HepG2 (cell line): ENCODE data around the gene INAFM1. TPM values are rescaled to one million over a fixed set of nuclear protein-coding genes. Genes with fewer than 3 reads are reported as not detected.

Experiments used
- AGO1 ChIP-seq: fragments of 200-400 bp; formaldehyde crosslinking; IDR thresholded peaks from 2 replicates; pipeline ENCODE4 v1.6.1; 2017; ENCODE audit warnings: mild to moderate bottlenecking, low read depth, low read length, moderate library complexity; ENCODE audit not compliant: poor library complexity, severe bottlenecking
- ATF7-NPFF ChIP-seq: sonication (generic); formaldehyde crosslinking; IDR thresholded peaks from 2 replicates; pipeline ENCODE4 v1.8.1; 2023; ENCODE audit warnings: mild to moderate bottlenecking, low read depth, missing genetic modification reagents, moderate library complexity
- CC2D1A ChIP-seq: sonication (generic); formaldehyde crosslinking; IDR thresholded peaks from 2 replicates; pipeline ENCODE4 v1.8.1; 2023; ENCODE audit warnings: mild to moderate bottlenecking, missing genetic modification reagents
- MAF1 ChIP-seq: sonication (generic); formaldehyde crosslinking; IDR thresholded peaks from 2 replicates; pipeline ENCODE4 v1.5.0; 2020; ENCODE audit warnings: missing genetic modification reagents, borderline replicate concordance
- MED8 ChIP-seq: sonication (generic); formaldehyde crosslinking; IDR thresholded peaks from 2 replicates; pipeline ENCODE4 v1.8.1; 2023; ENCODE audit warnings: mild to moderate bottlenecking, missing genetic modification reagents; ENCODE audit not compliant: insufficient replicate concordance
- PLRG1 ChIP-seq: fragments of 450-650 bp; conservative IDR thresholded peaks from 2 replicates; pipeline ENCODE4 v1.6.1; 2016
- SMAD3 ChIP-seq: sonication (generic); formaldehyde crosslinking; IDR thresholded peaks from 2 replicates; pipeline ENCODE4 v1.4.0; 2020; ENCODE audit warnings: missing genetic modification reagents
- SNRNP70 ChIP-seq: fragments of 200-400 bp; formaldehyde crosslinking; IDR thresholded peaks from 2 replicates; pipeline ENCODE4 v1.6.1; 2017; ENCODE audit warnings: mild to moderate bottlenecking, low read depth, low read length, moderate library complexity
- SP2 ChIP-seq: sonication (generic); formaldehyde crosslinking; IDR thresholded peaks from 2 replicates; pipeline ENCODE4 v1.5.1; 2020; ENCODE audit warnings: mild to moderate bottlenecking, missing genetic modification reagents
- TBP ChIP-seq: sonication (generic); formaldehyde crosslinking; IDR thresholded peaks from 2 replicates; pipeline ENCODE4 v1.5.0; 2020; ENCODE audit warnings: missing genetic modification reagents
- ZFP41 ChIP-seq: sonication (generic); formaldehyde crosslinking; IDR thresholded peaks from 2 replicates; pipeline ENCODE4 v1.4.0; 2020; ENCODE audit warnings: mild to moderate bottlenecking, missing genetic modification reagents, borderline replicate concordance
- ZNF260 ChIP-seq: sonication (generic); formaldehyde crosslinking; IDR thresholded peaks from 2 replicates; pipeline ENCODE4 v1.4.0; 2020; ENCODE audit warnings: missing genetic modification reagents, low read depth, mild to moderate bottlenecking, borderline replicate concordance
- ZNF331 ChIP-seq: sonication (generic); formaldehyde crosslinking; IDR thresholded peaks from 2 replicates; pipeline ENCODE4 v1.4.0; 2020; ENCODE audit warnings: missing genetic modification reagents
- ZNF557 ChIP-seq: sonication (generic); formaldehyde crosslinking; IDR thresholded peaks from 2 replicates; pipeline ENCODE4 v1.4.0; 2020; ENCODE audit warnings: missing genetic modification reagents
- ZNF614 ChIP-seq: IDR thresholded peaks from 2 replicates; pipeline ENCODE4 v1.6.1; 2018; ENCODE audit warnings: missing biosample characterization, missing genetic modification reagents, inconsistent platforms, borderline replicate concordance
- ZNF644 ChIP-seq: IDR thresholded peaks from 2 replicates; pipeline ENCODE4 v1.6.1; 2016; ENCODE audit warnings: low read depth
- polyA plus RNA-seq, 8 experiments: library from polyadenylated mRNA; depleted of rRNA in 3 of 8; stranded (reverse) in 7 of 8; unstranded in 1 of 8; fragments of >200 nt; fragmentation: Illumina TruSeq in 4 of 8; extraction: Trizol in 4 of 8; gene quantifications; 2 replicates each; pipeline versions ENCODE4 v1.2.1 to v1.2.3, GENCODE V29; 2011 to 2016; ENCODE audit warnings: low read depth in 4 of 8, missing spikeins in 1 of 8, mixed read lengths in 1 of 8; ENCODE audit not compliant: insufficient read depth in 1 of 8
- total RNA-seq, 5 experiments: library from RNA; depleted of rRNA; stranded (reverse); fragments of >200 nt; fragmentation: Illumina TruSeq; extraction: Trizol; gene quantifications; 2 replicates each; pipeline ENCODE4 v1.2.3, GENCODE V29; 2016; ENCODE audit warnings: low read depth in 1 of 5
- TF ChIP-seq, protein P1 (sequence below): sonication (generic); formaldehyde crosslinking; IDR thresholded peaks from 2 replicates; pipeline ENCODE4 v1.4.0; 2020; ENCODE audit warnings: missing genetic modification reagents
- TF ChIP-seq, protein P2 (sequence below): sonication (generic); formaldehyde crosslinking; IDR thresholded peaks from 2 replicates; pipeline ENCODE4 v1.4.0; 2020; ENCODE audit warnings: mild to moderate bottlenecking, missing genetic modification reagents
- TF ChIP-seq, protein P3 (sequence below): sonication (generic); formaldehyde crosslinking; IDR thresholded peaks from 2 replicates; pipeline ENCODE4 v1.4.0; 2020; ENCODE audit warnings: missing genetic modification reagents

Gene INAFM1
- total and polyA plus RNA-seq, 2 of the 13 experiments (the other 11 are each of a cell fraction or from before 2014, with no cell fraction given): 0.88 to 1.9 TPM

- TF ChIP-seq SNRNP70: no peak
- TF ChIP-seq ZNF557 (CRISPR knock-in tag): 0 out of 2 replicates have a peak, but pooled peaks have one; percentile 17
- TF ChIP-seq SMAD3 (CRISPR knock-in tag): 0 out of 2 replicates have a peak, but pooled peaks have one; percentile 39
- TF ChIP-seq, protein P1, sequence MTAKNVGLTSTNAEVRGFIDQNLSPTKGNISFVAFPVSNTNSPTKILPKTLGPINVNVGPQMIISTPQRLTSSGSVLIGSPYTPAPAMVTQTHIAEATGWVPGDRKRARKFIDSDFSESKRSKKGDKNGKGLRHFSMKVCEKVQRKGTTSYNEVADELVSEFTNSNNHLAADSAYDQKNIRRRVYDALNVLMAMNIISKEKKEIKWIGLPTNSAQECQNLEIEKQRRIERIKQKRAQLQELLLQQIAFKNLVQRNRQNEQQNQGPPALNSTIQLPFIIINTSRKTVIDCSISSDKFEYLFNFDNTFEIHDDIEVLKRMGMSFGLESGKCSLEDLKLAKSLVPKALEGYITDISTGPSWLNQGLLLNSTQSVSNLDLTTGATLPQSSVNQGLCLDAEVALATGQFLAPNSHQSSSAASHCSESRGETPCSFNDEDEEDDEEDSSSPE (CRISPR knock-in tag): peak; percentile 32; the same call in 1 of the 2 replicates
- 0 out of 2 replicates have a peak, but pooled peaks have one; percentile 56 for TF ChIP-seq CC2D1A (CRISPR knock-in tag)
- no peak for TF ChIP-seq ZFP41
- TF ChIP-seq ZNF331: 0 out of 2 replicates have a peak, but pooled peaks have one; percentile 26
- TF ChIP-seq PLRG1: no peak
- TF ChIP-seq SP2 (CRISPR knock-in tag): no peak
- TF ChIP-seq, protein P2, sequence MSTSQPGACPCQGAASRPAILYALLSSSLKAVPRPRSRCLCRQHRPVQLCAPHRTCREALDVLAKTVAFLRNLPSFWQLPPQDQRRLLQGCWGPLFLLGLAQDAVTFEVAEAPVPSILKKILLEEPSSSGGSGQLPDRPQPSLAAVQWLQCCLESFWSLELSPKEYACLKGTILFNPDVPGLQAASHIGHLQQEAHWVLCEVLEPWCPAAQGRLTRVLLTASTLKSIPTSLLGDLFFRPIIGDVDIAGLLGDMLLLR (CRISPR knock-in tag): peak; percentile 44; the same call in 1 of the 2 replicates
- peak; percentile 84 for TF ChIP-seq MED8 (CRISPR knock-in tag)
- no peak for TF ChIP-seq TBP (CRISPR knock-in tag)
- TF ChIP-seq ZNF644 (CRISPR knock-in tag): no peak
- TF ChIP-seq, protein P3, sequence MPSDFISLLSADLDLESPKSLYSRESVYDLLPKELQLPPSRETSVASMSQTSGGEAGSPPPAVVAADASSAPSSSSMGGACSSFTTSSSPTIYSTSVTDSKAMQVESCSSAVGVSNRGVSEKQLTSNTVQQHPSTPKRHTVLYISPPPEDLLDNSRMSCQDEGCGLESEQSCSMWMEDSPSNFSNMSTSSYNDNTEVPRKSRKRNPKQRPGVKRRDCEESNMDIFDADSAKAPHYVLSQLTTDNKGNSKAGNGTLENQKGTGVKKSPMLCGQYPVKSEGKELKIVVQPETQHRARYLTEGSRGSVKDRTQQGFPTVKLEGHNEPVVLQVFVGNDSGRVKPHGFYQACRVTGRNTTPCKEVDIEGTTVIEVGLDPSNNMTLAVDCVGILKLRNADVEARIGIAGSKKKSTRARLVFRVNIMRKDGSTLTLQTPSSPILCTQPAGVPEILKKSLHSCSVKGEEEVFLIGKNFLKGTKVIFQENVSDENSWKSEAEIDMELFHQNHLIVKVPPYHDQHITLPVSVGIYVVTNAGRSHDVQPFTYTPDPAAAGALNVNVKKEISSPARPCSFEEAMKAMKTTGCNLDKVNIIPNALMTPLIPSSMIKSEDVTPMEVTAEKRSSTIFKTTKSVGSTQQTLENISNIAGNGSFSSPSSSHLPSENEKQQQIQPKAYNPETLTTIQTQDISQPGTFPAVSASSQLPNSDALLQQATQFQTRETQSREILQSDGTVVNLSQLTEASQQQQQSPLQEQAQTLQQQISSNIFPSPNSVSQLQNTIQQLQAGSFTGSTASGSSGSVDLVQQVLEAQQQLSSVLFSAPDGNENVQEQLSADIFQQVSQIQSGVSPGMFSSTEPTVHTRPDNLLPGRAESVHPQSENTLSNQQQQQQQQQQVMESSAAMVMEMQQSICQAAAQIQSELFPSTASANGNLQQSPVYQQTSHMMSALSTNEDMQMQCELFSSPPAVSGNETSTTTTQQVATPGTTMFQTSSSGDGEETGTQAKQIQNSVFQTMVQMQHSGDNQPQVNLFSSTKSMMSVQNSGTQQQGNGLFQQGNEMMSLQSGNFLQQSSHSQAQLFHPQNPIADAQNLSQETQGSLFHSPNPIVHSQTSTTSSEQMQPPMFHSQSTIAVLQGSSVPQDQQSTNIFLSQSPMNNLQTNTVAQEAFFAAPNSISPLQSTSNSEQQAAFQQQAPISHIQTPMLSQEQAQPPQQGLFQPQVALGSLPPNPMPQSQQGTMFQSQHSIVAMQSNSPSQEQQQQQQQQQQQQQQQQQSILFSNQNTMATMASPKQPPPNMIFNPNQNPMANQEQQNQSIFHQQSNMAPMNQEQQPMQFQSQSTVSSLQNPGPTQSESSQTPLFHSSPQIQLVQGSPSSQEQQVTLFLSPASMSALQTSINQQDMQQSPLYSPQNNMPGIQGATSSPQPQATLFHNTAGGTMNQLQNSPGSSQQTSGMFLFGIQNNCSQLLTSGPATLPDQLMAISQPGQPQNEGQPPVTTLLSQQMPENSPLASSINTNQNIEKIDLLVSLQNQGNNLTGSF: peak; percentile 31; the same call in 1 of the 2 replicates
- 0 out of 2 replicates have a peak, but pooled peaks have one; percentile 23 for TF ChIP-seq ZNF614
- TF ChIP-seq ZNF260 (CRISPR knock-in tag): no peak
- TF ChIP-seq ATF7-NPFF (CRISPR knock-in tag): peak; percentile 79
- peak; percentile 59 for TF ChIP-seq AGO1
- no peak; the same call in 1 of the 2 replicates for TF ChIP-seq MAF1
Observed at GRCh38 chr19:47273313-47274070, 1.2 kb upstream of the INAFM1 start (continued).
